Panc1 (cell line): Measurements from ENCODE around the gene NFE2L3. TPM values are rescaled to one million over a fixed set of nuclear protein-coding genes. Genes with fewer than 3 reads are reported as not detected.

Source experiments
- ATAC-seq: fragments of 200-7000 bp; cut with Tn5 transposase; 2 replicates; pipeline ENCODE4 v1.9.1; 2020; ENCODE audit warnings: mild to moderate bottlenecking, moderate library complexity
- BruUV-seq: library from RNA; stranded (reverse); fragments of 400-500 nt; replicated peaks from 2 replicates; lab custom pipeline; 2021; lab: Mats Ljungman, UMichigan
- CTCF ChIA-PET: fragments of 300-600 bp; sonication (Branson Sonifier 250); formaldehyde crosslinking; loops from one replicate; lab custom pipeline; 2022; ENCODE audit warnings: antibody characterized with exemption; lab: Charles Lee
- POLR2A ChIA-PET: fragments of 300-600 bp; sonication (Branson Sonifier 250); formaldehyde crosslinking; loops from one replicate; lab custom pipeline; 2022; ENCODE audit warnings: antibody characterized with exemption; lab: Charles Lee
- DNase-seq: peaks from one replicate; pipeline ENCODE4 v3.0.0-alpha.2; 2010; ENCODE audit warnings: low read depth, low spot score
- H3K27ac ChIP-seq: 2 replicates; pipeline ENCODE4 v1.5.1; 2011; ENCODE audit warnings: mild to moderate bottlenecking, low read length, inconsistent platforms
- H3K27me3 ChIP-seq: fragments of 200-500 bp; sonication (Bioruptor generic); 2 replicates; pipeline ENCODE4 v1.6.0; 2014; ENCODE audit warnings: low read length, inconsistent platforms; ENCODE audit not compliant: control insufficient read depth, insufficient read depth
- H3K36me3 ChIP-seq: fragments of 200-500 bp; sonication (Bioruptor generic); 2 replicates; pipeline ENCODE4 v1.5.1; 2014; ENCODE audit warnings: inconsistent platforms, mild to moderate bottlenecking, low read length, moderate library complexity; ENCODE audit not compliant: control insufficient read depth, insufficient read depth
- H3K4me1 ChIP-seq: 2 replicates; pipeline ENCODE4 v1.5.1; 2011; ENCODE audit warnings: inconsistent platforms, mild to moderate bottlenecking, low read length, moderate library complexity; ENCODE audit not compliant: control insufficient read depth, insufficient read depth
- H3K4me3 ChIP-seq, 2 experiments: 2 replicates each; pipeline ENCODE4 v1.5.1; 2011 to 2012; ENCODE audit warnings: low read depth in 2 of 2, low read length in 2 of 2, mild to moderate bottlenecking in 2 of 2, inconsistent platforms in 1 of 2, moderate library complexity in 1 of 2
- H3K9me3 ChIP-seq: fragments of 200-500 bp; sonication (Bioruptor generic); 2 replicates; pipeline ENCODE4 v1.5.1; 2014; ENCODE audit warnings: low read depth, mild to moderate bottlenecking, inconsistent platforms, low read length, moderate library complexity; ENCODE audit not compliant: control insufficient read depth, insufficient read depth
- CTCF ChIP-seq: fragments of 450-650 bp; IDR thresholded peaks from 2 replicates; pipeline ENCODE4 v1.5.1; 2017; ENCODE audit warnings: mild to moderate bottlenecking
- POLR2AphosphoS5 ChIP-seq: IDR thresholded peaks from 2 replicates; pipeline ENCODE4 v1.6.1; 2012; ENCODE audit warnings: mild to moderate bottlenecking, low read depth, low read length, moderate library complexity
- SIN3A ChIP-seq: IDR thresholded peaks from 2 replicates; pipeline ENCODE4 v1.6.1; 2012; ENCODE audit warnings: low read depth, mild to moderate bottlenecking, low read length, moderate library complexity, borderline replicate concordance; ENCODE audit not compliant: insufficient read depth
- TCF7L2 ChIP-seq: IDR thresholded peaks from 2 replicates; pipeline ENCODE4 v1.6.1; 2011; ENCODE audit warnings: mild to moderate bottlenecking, low read depth, low read length, inconsistent platforms
- in situ Hi-C: cut with HindIII; loops from 2 replicates; pipeline ENCODE4 v1.10.0; 2016; ENCODE audit warnings: low sequenced_read_pairs, low pct_unique_long_range_greater_than_20kb
- intact Hi-C: fragments of 100-400 bp; cut with micrococcal nuclease; formaldehyde crosslinking; loops from one replicate; pipeline ENCODE4 v1.10.0; 2022; ENCODE audit not compliant: unreplicated experiment
- total RNA-seq: library from RNA; stranded (reverse); gene quantifications from one replicate; pipeline ENCODE4 v1.2.1, GENCODE V29; 2021; ENCODE audit not compliant: unreplicated experiment
- TF ChIP-seq, protein P1 (sequence below), 2 experiments: IDR thresholded peaks; 2 replicates each; pipeline ENCODE4 v1.6.1; 2011 to 2012; ENCODE audit warnings: low read depth in 2 of 2, control low read depth in 1 of 2, low read length in 1 of 2, mild to moderate bottlenecking in 1 of 2, moderate library complexity in 1 of 2; ENCODE audit not compliant: insufficient read depth in 1 of 2

NFE2L3 gene
- total RNA-seq, 1 experiment from 2014 or later, result 78.5 TPM

- H3K27ac ChIP-seq, result peak within 1 kb of the TSS; percentile 100
- BruUV-seq, result no TSS peak
- ChIA-PET CTCF (no interaction called here), POLR2A (interaction anchor here (0.6 to 1.2 kb wide), 5 partner anchors 12 to 169 kb away, joined by 3 to 6 read pairs (median 3); no protein-coding TSS in a partner anchor)
- H3K27me3 ChIP-seq, result no peaks in the 10 kb centered on the region
- TF ChIP-seq CTCF (no peak), POLR2AphosphoS5 (peak; percentile 100), SIN3A (peak; percentile 93), TCF7L2 (peak; percentile 24; the same call in 1 of the 2 replicates)
- TF ChIP-seq, protein P1, sequence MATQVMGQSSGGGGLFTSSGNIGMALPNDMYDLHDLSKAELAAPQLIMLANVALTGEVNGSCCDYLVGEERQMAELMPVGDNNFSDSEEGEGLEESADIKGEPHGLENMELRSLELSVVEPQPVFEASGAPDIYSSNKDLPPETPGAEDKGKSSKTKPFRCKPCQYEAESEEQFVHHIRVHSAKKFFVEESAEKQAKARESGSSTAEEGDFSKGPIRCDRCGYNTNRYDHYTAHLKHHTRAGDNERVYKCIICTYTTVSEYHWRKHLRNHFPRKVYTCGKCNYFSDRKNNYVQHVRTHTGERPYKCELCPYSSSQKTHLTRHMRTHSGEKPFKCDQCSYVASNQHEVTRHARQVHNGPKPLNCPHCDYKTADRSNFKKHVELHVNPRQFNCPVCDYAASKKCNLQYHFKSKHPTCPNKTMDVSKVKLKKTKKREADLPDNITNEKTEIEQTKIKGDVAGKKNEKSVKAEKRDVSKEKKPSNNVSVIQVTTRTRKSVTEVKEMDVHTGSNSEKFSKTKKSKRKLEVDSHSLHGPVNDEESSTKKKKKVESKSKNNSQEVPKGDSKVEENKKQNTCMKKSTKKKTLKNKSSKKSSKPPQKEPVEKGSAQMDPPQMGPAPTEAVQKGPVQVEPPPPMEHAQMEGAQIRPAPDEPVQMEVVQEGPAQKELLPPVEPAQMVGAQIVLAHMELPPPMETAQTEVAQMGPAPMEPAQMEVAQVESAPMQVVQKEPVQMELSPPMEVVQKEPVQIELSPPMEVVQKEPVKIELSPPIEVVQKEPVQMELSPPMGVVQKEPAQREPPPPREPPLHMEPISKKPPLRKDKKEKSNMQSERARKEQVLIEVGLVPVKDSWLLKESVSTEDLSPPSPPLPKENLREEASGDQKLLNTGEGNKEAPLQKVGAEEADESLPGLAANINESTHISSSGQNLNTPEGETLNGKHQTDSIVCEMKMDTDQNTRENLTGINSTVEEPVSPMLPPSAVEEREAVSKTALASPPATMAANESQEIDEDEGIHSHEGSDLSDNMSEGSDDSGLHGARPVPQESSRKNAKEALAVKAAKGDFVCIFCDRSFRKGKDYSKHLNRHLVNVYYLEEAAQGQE (IDR thresholded peaks at IDR 0.05; ENCODE audit: insufficient read depth in 1 of 2, low read depth in 2 of 2, low read length in 1 of 2), result peak; percentile 41 to 63; a peak in 2 of 4 replicates
- H3K4me1 ChIP-seq, result peaks cover 40% of the 10 kb centered on the region
- peak within 1 kb of the TSS; percentile 97 to 98 for H3K4me3 ChIP-seq
- DNase-seq (peak; percentile 99), ATAC-seq (peak; percentile 80)
- in situ Hi-C loops (no loop called here), intact Hi-C loops (loop anchor here (5.0 kb wide), 1 partner anchor 467 kb away; no protein-coding TSS in a partner anchor)
- H3K36me3 ChIP-seq, result peaks cover 65% of the 10 kb centered on the region
- no peaks in the 10 kb centered on the region for H3K9me3 ChIP-seq
These were observed 48.6 kb downstream of the NFE2L3 start, which contains the start of gene HNRNPA2B1 for GRCh38 chr7:26200444-26201246. TSS of gene HNRNPA2B1 (minus strand) at chr7:26200746. CDS start at chr7:26200577, 169 bp downstream.

GRCh38 chr7:26201247-26202018, 49.4 kb downstream of the NFE2L3 start, which contains the start of gene CBX3:
TSS of gene CBX3 (plus strand) at chr7:26201745. CDS start at chr7:26202999, 1,254 bp downstream.
- Histone ChIP-seq H3K27ac (peak within 1 kb of the TSS; percentile 100), H3K27me3 (no peaks in the 10 kb centered on the region), H3K4me3 (peak within 1 kb of the TSS; percentile 97 to 98), H3K36me3 (peaks cover 59% of the 10 kb centered on the region), H3K4me1 (peaks cover 36% of the 10 kb centered on the region), H3K9me3 (no peaks in the 10 kb centered on the region)
- DNase-seq (no peak), ATAC-seq (peak; percentile 74)
- TF ChIP-seq CTCF (no peak), POLR2AphosphoS5 (peak; percentile 88), SIN3A (peak; percentile 89; the same call in 1 of the 2 replicates)
- BruUV-seq, result no TSS peak
- ChIA-PET POLR2A (interaction anchor here (0.6 to 1.2 kb wide), 3 partner anchors 13 to 163 kb away, joined by 3 to 6 read pairs (median 3); no protein-coding TSS in a partner anchor), CTCF (interaction anchor here (0.5 to 0.9 kb wide), 2 partner anchors 164 to 802 kb away, joined by 3 to 13 read pairs; no protein-coding TSS in a partner anchor)
- intact Hi-C loops, result loop anchor here (5.0 kb wide), 1 partner anchor 466 kb away; no protein-coding TSS in a partner anchor
- in situ Hi-C loops, result no loop called here
